Astrocyte (in vitro differentiated cells and primary cell): ENCODE results near the gene MLNR.

Experiments
- CTCF ChIP-seq: IDR thresholded peaks from 2 replicates; pipeline ENCODE4 v1.5.1; 2011; ENCODE audit warnings: low read depth, mild to moderate bottlenecking, inconsistent platforms, low read length, moderate library complexity; ENCODE audit not compliant: insufficient read depth
- EZH2 ChIP-seq: IDR thresholded peaks from 2 replicates; pipeline ENCODE4 v1.6.1; 2012; ENCODE audit warnings: mild to moderate bottlenecking, low read length, inconsistent platforms; ENCODE audit not compliant: insufficient read depth

GRCh38 chr13:49206641-49207040, 13.5 kb upstream of the MLNR start:
- TF ChIP-seq CTCF = no peak
- no peak for TF ChIP-seq EZH2
